Posterior vena cava (tissue), 2 donors: ENCODE measurements around the gene LRFN2. TPM values are rescaled to one million over a fixed set of nuclear protein-coding genes. Genes with fewer than 3 reads are reported as not detected.
A peak's percentile ranks its signal among the peaks of the same experiment; 100 is the strongest.

ENCODE experiments used
- DNase-seq: peaks from one replicate; pipeline ENCODE4 v3.0.0-alpha.2; 2020; ENCODE audit warnings: low spot score
- intact Hi-C, 2 donors: fragments of 100-400 bp; cut with DNase I; formaldehyde crosslinking; loops; one replicate each; pipeline versions ENCODE4 v1.14.1 to v1.14.2; 2022 to 2023
- total RNA-seq, 2 donors: library from RNA; stranded (reverse); fragmentation: NEBNext Ultra II Directional; extraction: Animal tissue kit (Norgen Biotek cat#: 25700); gene quantifications; one replicate each; pipeline ENCODE4 v1.2.1, GENCODE V29; 2021
- donor health status: DM: yes; HTN: yes; CAD: no.
- donor health status: DM: yes; HTN: yes; CAD: no.

LRFN2 gene
- total RNA-seq, 2 donors from 2014 or later = not detected

- no peak for DNase-seq
- intact Hi-C loops = no loop called here
Observed at GRCh38 chr6:40490508-40490907, 96.7 kb downstream of the LRFN2 start.

- DNase-seq = no peak
- intact Hi-C loops = no loop called here
Observed at GRCh38 chr6:40489798-40490197, 97.4 kb downstream of the LRFN2 start.

GRCh38 chr6:40486576-40486975 lies 100.6 kb downstream of the LRFN2 start:
- DNase-seq = peak; percentile 0
- intact Hi-C loops = no loop called here

- intact Hi-C loops = no loop called here
- DNase-seq = peak; percentile 40
Observed at GRCh38 chr6:40485795-40486194, 101.4 kb downstream of the LRFN2 start.

- intact Hi-C loops = no loop called here
- no peak for DNase-seq
Observed at GRCh38 chr6:40485300-40485699, 101.9 kb downstream of the LRFN2 start.

- DNase-seq = peak; percentile 72
- intact Hi-C loops = no loop called here
Observed at GRCh38 chr6:40484066-40484465, 103.1 kb downstream of the LRFN2 start.

GRCh38 chr6:40482532-40482931 lies 104.6 kb downstream of the LRFN2 start:
- peak; percentile 37 for DNase-seq
- intact Hi-C loops = no loop called here

- intact Hi-C loops = no loop called here
- no peak for DNase-seq
Observed at GRCh38 chr6:40480678-40481077, 106.5 kb downstream of the LRFN2 start.

GRCh38 chr6:40479706-40480105 lies 107.5 kb downstream of the LRFN2 start:
- DNase-seq = peak; percentile 36
- intact Hi-C loops = no loop called here

GRCh38 chr6:40477246-40478126 lies 109.7 kb downstream of the LRFN2 start:
- no peak for DNase-seq
- intact Hi-C loops = no loop called here

- no peak for DNase-seq
- intact Hi-C loops = no loop called here
Observed at GRCh38 chr6:40476673-40477072, 110.5 kb downstream of the LRFN2 start.

- intact Hi-C loops = no loop called here
Observed at GRCh38 chr6:40474937-40475336, 112.2 kb downstream of the LRFN2 start.

GRCh38 chr6:40473026-40473425 lies 114.1 kb downstream of the LRFN2 start:
- intact Hi-C loops = no loop called here
- DNase-seq = no peak

More at GRCh38 chr6:40474937-40475336, 112.2 kb downstream of the LRFN2 start:
- DNase-seq = no peak

GRCh38 chr6:40472353-40472752 lies 114.8 kb downstream of the LRFN2 start:
- intact Hi-C loops = loop anchor here in 1 of 2 donors (1.0 kb wide), 1 partner anchor 96 kb away; no protein-coding TSS in a partner anchor
- no peak for DNase-seq

GRCh38 chr6:40471243-40471642 lies 115.9 kb downstream of the LRFN2 start:
- intact Hi-C loops = no loop called here
- no peak for DNase-seq

- no peak for DNase-seq
- intact Hi-C loops = no loop called here
Observed at GRCh38 chr6:40469323-40469722, 117.8 kb downstream of the LRFN2 start.

- intact Hi-C loops = no loop called here
- DNase-seq = no peak
Observed at GRCh38 chr6:40466986-40467539, 120.1 kb downstream of the LRFN2 start.

GRCh38 chr6:40461643-40462042 lies 125.5 kb downstream of the LRFN2 start:
- DNase-seq = no peak
- intact Hi-C loops = no loop called here

GRCh38 chr6:40460380-40460779 lies 126.8 kb downstream of the LRFN2 start:
- no peak for DNase-seq
- intact Hi-C loops = no loop called here

- intact Hi-C loops = no loop called here
- no peak for DNase-seq
Observed at GRCh38 chr6:40457261-40457660, 129.9 kb downstream of the LRFN2 start.
